Uterus (tissue), 4 donors: ENCODE results near the gene MOB2. TPM values are rescaled to one million over a fixed set of nuclear protein-coding genes. Genes with fewer than 3 reads are reported as not detected.

Source experiments
- DNase-seq, 2 donors: peaks; one replicate each; pipeline ENCODE4 v3.0.0-alpha.2; 2019 to 2020
- H3K27ac ChIP-seq, 2 donors: fragments of 200-600 bp; sonication (generic); 1 replicate in 1 of 2; 2 replicates in 1 of 2; pipeline ENCODE4 v1.5.1; 2016 to 2018
- H3K27me3 ChIP-seq, 2 donors: fragments of 200-600 bp; sonication (generic); one replicate each; pipeline ENCODE4 v1.5.1; 2018 to 2019; ENCODE audit warnings: control low read depth in 1 of 2
- H3K36me3 ChIP-seq, 2 donors: fragments of 200-600 bp; sonication (generic); one replicate each; pipeline ENCODE4 v1.5.1; 2019; ENCODE audit warnings: control low read depth in 1 of 2
- H3K4me1 ChIP-seq, 2 donors: fragments of 200-600 bp; sonication (generic); one replicate each; pipeline ENCODE4 v1.5.1; 2018 to 2019; ENCODE audit warnings: control low read depth in 1 of 2
- H3K4me3 ChIP-seq, 2 donors: fragments of 200-600 bp; sonication (generic); 1 replicate in 1 of 2; 2 replicates in 1 of 2; pipeline ENCODE4 v1.5.1; 2018 to 2019; ENCODE audit warnings: mild to moderate bottlenecking in 1 of 2
- H3K9me3 ChIP-seq, 2 donors: fragments of 200-600 bp; sonication (generic); one replicate each; pipeline ENCODE4 v1.5.1; 2019; ENCODE audit warnings: control low read depth in 1 of 2
- CTCF ChIP-seq, 4 experiments: fragments of 200-600 bp in 2 of 4; fragments of 450-650 bp in 2 of 4; sonication (generic) in 2 of 4; IDR thresholded peaks; one replicate each; pipeline ENCODE4 v1.5.1; 2016 to 2019; ENCODE audit warnings: antibody characterized with exemption in 4 of 4, mild to moderate bottlenecking in 2 of 4, moderate library complexity in 1 of 4
- POLR2A ChIP-seq, 2 donors: fragments of 450-650 bp; IDR thresholded peaks; one replicate each; pipeline ENCODE4 v1.6.1; 2016; ENCODE audit warnings: antibody characterized with exemption in 2 of 2, mild to moderate bottlenecking in 1 of 2, moderate library complexity in 1 of 2
- intact Hi-C: fragments of 100-400 bp; cut with DNase I; formaldehyde crosslinking; loops from one replicate; pipeline ENCODE4 v1.15.1; 2023; ENCODE audit warnings: low total_unique reads
- total RNA-seq, 4 donors: library from RNA; depleted of rRNA in 3 of 4; stranded (reverse); fragments of >200 nt in 3 of 4; gene quantifications; one replicate each; pipeline versions ENCODE4 v1.1.0 to v1.2.4, GENCODE V29; 2014 to 2023
- donor health status: DM: yes; HTN: yes; CAD: no.

MOB2 gene
- total RNA-seq, 4 donors from 2014 or later = 17.1 to 72.6 (median 23.6) TPM

GRCh38 chr11:1509626-1510255 lies 23.2 kb upstream of the MOB2 start:
- TF ChIP-seq CTCF (IDR thresholded peaks at IDR 0.05) (no peak), POLR2A (IDR thresholded peaks at IDR 0.05) (no peak)
- H3K27ac ChIP-seq = no peak overlapping the region
- H3K4me1 ChIP-seq = peaks cover 0 to 10% of the 10 kb centered on the region in 2 donors
- H3K27me3 ChIP-seq = no peaks in the 10 kb centered on the region
- no peaks in the 10 kb centered on the region for H3K36me3 ChIP-seq
- H3K4me3 ChIP-seq = no peak overlapping the region
- intact Hi-C loops = loop anchor here (10.0 kb wide), 1 partner anchor 305 kb away; no protein-coding TSS in a partner anchor
- H3K9me3 ChIP-seq = no peaks in the 10 kb centered on the region
- DNase-seq = no peak

GRCh38 chr11:1508986-1509385 lies 22.4 kb upstream of the MOB2 start:
- no peak for DNase-seq
- no peaks in the 10 kb centered on the region for H3K9me3 ChIP-seq
- H3K27ac ChIP-seq = no peak overlapping the region
- TF ChIP-seq CTCF (IDR thresholded peaks at IDR 0.05) (no peak), POLR2A (IDR thresholded peaks at IDR 0.05) (no peak)
- no peaks in the 10 kb centered on the region for H3K27me3 ChIP-seq
- H3K4me3 ChIP-seq = no peak overlapping the region
- peaks cover 0 to 8% of the 10 kb centered on the region in 2 donors for H3K4me1 ChIP-seq
- no peaks in the 10 kb centered on the region for H3K36me3 ChIP-seq
- intact Hi-C loops = no loop called here

GRCh38 chr11:1508491-1508891 lies 21.9 kb upstream of the MOB2 start:
- Histone ChIP-seq H3K4me1 (peaks cover 0 to 9% of the 10 kb centered on the region in 2 donors), H3K27ac (no peak overlapping the region), H3K4me3 (no peak overlapping the region), H3K27me3 (no peaks in the 10 kb centered on the region), H3K9me3 (no peaks in the 10 kb centered on the region), H3K36me3 (no peaks in the 10 kb centered on the region)
- intact Hi-C loops = no loop called here
- TF ChIP-seq POLR2A (IDR thresholded peaks at IDR 0.05) (no peak), CTCF (IDR thresholded peaks at IDR 0.05) (no peak)
- DNase-seq = no peak

GRCh38 chr11:1507381-1508140 lies 21.0 kb upstream of the MOB2 start:
- no peak for TF ChIP-seq CTCF (IDR thresholded peaks at IDR 0.05)
- TF ChIP-seq POLR2A (IDR thresholded peaks at IDR 0.05) = no peak
- Histone ChIP-seq H3K27me3 (no peaks in the 10 kb centered on the region), H3K27ac (no peak overlapping the region), H3K9me3 (no peaks in the 10 kb centered on the region), H3K4me3 (no peak overlapping the region), H3K4me1 (peaks cover 0 to 15% of the 10 kb centered on the region in 2 donors), H3K36me3 (no peaks in the 10 kb centered on the region)
- intact Hi-C loops = no loop called here
- DNase-seq = no peak

- H3K36me3 ChIP-seq = no peaks in the 10 kb centered on the region
- no peak overlapping the region for H3K27ac ChIP-seq
- DNase-seq = no peak
- peaks cover 0 to 15% of the 10 kb centered on the region in 2 donors for H3K4me1 ChIP-seq
- no peaks in the 10 kb centered on the region for H3K27me3 ChIP-seq
- intact Hi-C loops = no loop called here
- TF ChIP-seq CTCF (IDR thresholded peaks at IDR 0.05) (no peak), POLR2A (IDR thresholded peaks at IDR 0.05) (no peak)
- H3K4me3 ChIP-seq = no peak overlapping the region
- no peaks in the 10 kb centered on the region for H3K9me3 ChIP-seq
Observed at GRCh38 chr11:1506981-1507380, 20.4 kb upstream of the MOB2 start.
